B cell (primary cell): Measurements from ENCODE around the gene LMAN1L. TPM values are rescaled to one million over a fixed set of nuclear protein-coding genes. Genes with fewer than 3 reads are reported as not detected.

Source experiments
- ATAC-seq: fragments of 200-7000 bp; cut with Tn5 transposase; one replicate; pipeline ENCODE4 v1.10.0; 2021; ENCODE audit warnings: low read depth, mild to moderate bottlenecking, moderate number of reproducible peaks, moderate library complexity
- CTCF ChIA-PET: fragments of 350-600 bp; sonication (Branson Sonifier 250); formaldehyde crosslinking; loops from one replicate; lab custom pipeline; 2021; ENCODE audit warnings: antibody characterized with exemption, inconsistent platforms; lab: Charles Lee
- POLR2A ChIA-PET: fragments of 350-600 bp; sonication (Branson Sonifier 250); formaldehyde crosslinking; loops from one replicate; lab custom pipeline; 2021; ENCODE audit warnings: antibody characterized with exemption; lab: Charles Lee
- DNase-seq: peaks from one replicate; pipeline ENCODE4 v3.0.0; 2013
- H2AFZ ChIP-seq: 2 replicates; pipeline ENCODE4 v1.6.1; 2012; ENCODE audit warnings: mild to moderate bottlenecking, low read depth, low read length; ENCODE audit not compliant: insufficient read depth, poor library complexity, severe bottlenecking
- H3K27ac ChIP-seq, 2 donors: 1 replicate in 1 of 2; 2 replicates in 1 of 2; pipeline ENCODE4 v1.5.1; 2012 to 2013; ENCODE audit warnings: low read length in 2 of 2, mild to moderate bottlenecking in 2 of 2, moderate library complexity in 1 of 2
- H3K27me3 ChIP-seq, 4 experiments: fragments of 200-600 bp in 1 of 4; sonication (generic) in 1 of 4; replicated peaks in 1 of 4; 1 replicate in 2 of 4; 2 replicates in 2 of 4; pipeline versions ENCODE4 v1.6.1 to v1.7.0; 2013 to 2016; ENCODE audit warnings: low read length in 3 of 4, mild to moderate bottlenecking in 2 of 4, mixed read lengths in 1 of 4, moderate library complexity in 1 of 4; ENCODE audit not compliant: insufficient read depth in 4 of 4, control insufficient read depth in 3 of 4; ENCODE audit errors: control extremely low read depth in 1 of 4
- H3K36me3 ChIP-seq, 2 experiments: replicated peaks in 1 of 2; 1 replicate in 1 of 2; 2 replicates in 1 of 2; pipeline versions ENCODE4 v1.6.1 to v1.7.1; 2013; ENCODE audit warnings: low read length in 1 of 2; ENCODE audit not compliant: insufficient read depth in 2 of 2, control insufficient read depth in 1 of 2; ENCODE audit errors: control extremely low read depth in 1 of 2, extremely low read depth in 1 of 2
- H3K4me1 ChIP-seq, 2 donors: fragments of 200-600 bp in 1 of 2; sonication (generic) in 1 of 2; 1 replicate in 1 of 2; 2 replicates in 1 of 2; pipeline versions ENCODE4 v1.5.1 to v1.6.1; 2013 to 2017; ENCODE audit warnings: low read length in 2 of 2; ENCODE audit not compliant: control insufficient read depth in 2 of 2, insufficient read depth in 2 of 2
- H3K4me2 ChIP-seq: replicated peaks from 2 replicates; pipeline ENCODE3; 2012; ENCODE audit warnings: mild to moderate bottlenecking, low read depth, low read length; ENCODE audit not compliant: poor library complexity, severe bottlenecking
- H3K4me3 ChIP-seq, 5 experiments: fragments of 200-600 bp in 1 of 5; sonication (generic) in 1 of 5; 1 replicate in 3 of 5; 2 replicates in 2 of 5; pipeline versions ENCODE4 v1.5.1 to v1.7.0; 2011 to 2016; ENCODE audit warnings: low read length in 4 of 5, mild to moderate bottlenecking in 4 of 5, low read depth in 2 of 5, control low read depth in 1 of 5, moderate library complexity in 1 of 5; ENCODE audit not compliant: insufficient read depth in 1 of 5; ENCODE audit errors: control extremely low read depth in 1 of 5, extremely low read depth in 1 of 5
- H3K79me2 ChIP-seq: fragments of 200-600 bp; sonication (generic); one replicate; pipeline ENCODE4 v1.6.0; 2016; ENCODE audit warnings: low read length; ENCODE audit not compliant: control insufficient read depth, insufficient read depth
- H3K9ac ChIP-seq: fragments of 200-600 bp; sonication (generic); 2 replicates; pipeline ENCODE4 v1.6.1; 2017; ENCODE audit warnings: mild to moderate bottlenecking, low read length, moderate library complexity
- H3K9me3 ChIP-seq, 3 donors: one replicate each; pipeline versions ENCODE4 v1.6.1 to v1.7.1; 2013; ENCODE audit warnings: low read length in 2 of 3; ENCODE audit not compliant: control insufficient read depth in 2 of 3, insufficient read depth in 1 of 3; ENCODE audit errors: control extremely low read depth in 1 of 3
- H4K20me1 ChIP-seq: 2 replicates; pipeline ENCODE4 v1.6.0; 2012; ENCODE audit warnings: mild to moderate bottlenecking, low read length; ENCODE audit not compliant: insufficient read depth, control insufficient read depth, poor library complexity, severe bottlenecking
- H3K27ac Mint-ChIP-seq: one replicate; pipeline ENCODE4 v1.8.0; 2021; ENCODE audit warnings: mixed read lengths
- H3K27me3 Mint-ChIP-seq: one replicate; pipeline ENCODE4 v1.8.0; 2021; ENCODE audit warnings: mixed read lengths
- H3K4me1 Mint-ChIP-seq: one replicate; pipeline ENCODE4 v1.8.0; 2021; ENCODE audit warnings: mixed read lengths
- H3K4me3 Mint-ChIP-seq: one replicate; pipeline ENCODE4 v1.8.0; 2021; ENCODE audit warnings: mixed read lengths
- H3K9me3 Mint-ChIP-seq: one replicate; pipeline ENCODE4 v1.8.0; 2022; ENCODE audit warnings: mixed read lengths; ENCODE audit not compliant: insufficient read depth
- EZH2 ChIP-seq: IDR thresholded peaks from 2 replicates; pipeline ENCODE4 v1.6.1; 2012; ENCODE audit warnings: borderline replicate concordance, low read depth, mild to moderate bottlenecking, moderate library complexity, low read length; ENCODE audit not compliant: insufficient read depth, poor library complexity, severe bottlenecking
- WGBS: methylation state at CpG from one replicate; pipeline ENCODE4 v1.1.5; 2013; ENCODE audit warnings: missing lambda C conversion rate; ENCODE audit not compliant: insufficient coverage; 5-methylcytosine and 5-hydroxymethylcytosine counted together
- intact Hi-C: fragments of 100-400 bp; cut with micrococcal nuclease; formaldehyde crosslinking; loops from one replicate; pipeline ENCODE4 v1.10.0; 2022
- polyA plus RNA-seq: library from polyadenylated mRNA; depleted of rRNA; stranded (reverse); fragments of >200 nt; gene quantifications from 2 replicates; pipeline ENCODE4 v1.2.3, GENCODE V29; 2012
- total RNA-seq, 2 donors: library from RNA; stranded (reverse); fragments of 120-200 nt in 1 of 2; gene quantifications; 1 replicate in 1 of 2; 2 replicates in 1 of 2; pipeline versions ENCODE4 v1.2.3 to v1.2.4, GENCODE V29; 2013 to 2022
- TF ChIP-seq, protein P1 (sequence below): fragments of 200-600 bp; IDR thresholded peaks from one replicate; pipeline ENCODE4 v1.8.0; 2022; ENCODE audit warnings: antibody characterized with exemption, mild to moderate bottlenecking

Gene LMAN1L
- total and polyA plus RNA-seq, 2 donors (not counting 1 experiment from before 2014, with no cell fraction given): 0.60 to 1.1 TPM

DNA sequence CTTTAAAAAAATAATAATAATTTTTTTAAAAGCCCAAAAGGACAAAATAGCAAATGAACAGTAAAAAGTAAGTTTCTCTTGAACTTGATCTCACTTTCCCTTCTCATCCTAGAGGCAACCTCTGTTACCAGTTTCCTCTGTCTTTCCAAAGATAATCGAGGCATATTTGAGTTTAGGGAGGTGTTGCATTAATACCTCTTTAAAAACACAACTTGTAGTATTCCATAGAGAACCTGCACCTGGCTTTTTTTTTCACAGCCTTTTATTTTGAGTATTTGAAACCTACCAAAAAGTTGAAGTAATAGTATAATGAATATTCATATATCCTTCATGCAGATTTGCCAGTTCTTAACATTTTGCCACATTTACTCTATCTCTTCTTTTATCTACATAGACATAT, 21.6 kb upstream of the LMAN1L start:
- Histone ChIP-seq H3K27me3 (no peaks in the 10 kb centered on the region), H3K4me3 (peak overlapping the region in 4 of 5 experiments; percentile 57 to 81 (median 69)), H3K27ac (peak overlapping the region; percentile 90 to 93), H3K9ac (peak overlapping the region; percentile 68), H3K4me1 (peaks cover 82 to 99% of the 10 kb centered on the region in 2 donors), H3K36me3 (peaks cover 0 to 53% of the 10 kb centered on the region in 2 experiments), H3K79me2 (peaks cover 82% of the 10 kb centered on the region), H3K4me2 (peak overlapping the region; percentile 91), H2AFZ (no peak overlapping the region), H3K9me3 (no peaks in the 10 kb centered on the region), H4K20me1 (peaks cover 65% of the 10 kb centered on the region)
- Mint-ChIP-seq H3K4me1 (peaks cover 96% of the 10 kb centered on the region), H3K9me3 (no peaks in the 10 kb centered on the region), H3K27me3 (no peaks in the 10 kb centered on the region), H3K27ac (peak overlapping the region; percentile 90), H3K4me3 (peak overlapping the region; percentile 93)
- intact Hi-C loops: no loop called here
- no CpG with 5 or more reads among the region's 1 CpG for WGBS
- TF ChIP-seq, protein P1, sequence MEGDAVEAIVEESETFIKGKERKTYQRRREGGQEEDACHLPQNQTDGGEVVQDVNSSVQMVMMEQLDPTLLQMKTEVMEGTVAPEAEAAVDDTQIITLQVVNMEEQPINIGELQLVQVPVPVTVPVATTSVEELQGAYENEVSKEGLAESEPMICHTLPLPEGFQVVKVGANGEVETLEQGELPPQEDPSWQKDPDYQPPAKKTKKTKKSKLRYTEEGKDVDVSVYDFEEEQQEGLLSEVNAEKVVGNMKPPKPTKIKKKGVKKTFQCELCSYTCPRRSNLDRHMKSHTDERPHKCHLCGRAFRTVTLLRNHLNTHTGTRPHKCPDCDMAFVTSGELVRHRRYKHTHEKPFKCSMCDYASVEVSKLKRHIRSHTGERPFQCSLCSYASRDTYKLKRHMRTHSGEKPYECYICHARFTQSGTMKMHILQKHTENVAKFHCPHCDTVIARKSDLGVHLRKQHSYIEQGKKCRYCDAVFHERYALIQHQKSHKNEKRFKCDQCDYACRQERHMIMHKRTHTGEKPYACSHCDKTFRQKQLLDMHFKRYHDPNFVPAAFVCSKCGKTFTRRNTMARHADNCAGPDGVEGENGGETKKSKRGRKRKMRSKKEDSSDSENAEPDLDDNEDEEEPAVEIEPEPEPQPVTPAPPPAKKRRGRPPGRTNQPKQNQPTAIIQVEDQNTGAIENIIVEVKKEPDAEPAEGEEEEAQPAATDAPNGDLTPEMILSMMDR: no peak
- no peak for TF ChIP-seq EZH2
- ChIA-PET POLR2A (interaction anchor here (2.0 to 15.8 kb wide), 2 partner anchors 9 to 13 kb away, joined by 12 to 572 read pairs; partner anchors contain the start of gene CSK), CTCF (interaction anchor here (0.7 to 37.1 kb wide), 4 partner anchors 4 to 325 kb away, joined by 3 to 2548 read pairs (median 1332); partner anchors contain the start of genes CSK and LMAN1L)
- ATAC-seq: no peak
- no peak for DNase-seq

DNA sequence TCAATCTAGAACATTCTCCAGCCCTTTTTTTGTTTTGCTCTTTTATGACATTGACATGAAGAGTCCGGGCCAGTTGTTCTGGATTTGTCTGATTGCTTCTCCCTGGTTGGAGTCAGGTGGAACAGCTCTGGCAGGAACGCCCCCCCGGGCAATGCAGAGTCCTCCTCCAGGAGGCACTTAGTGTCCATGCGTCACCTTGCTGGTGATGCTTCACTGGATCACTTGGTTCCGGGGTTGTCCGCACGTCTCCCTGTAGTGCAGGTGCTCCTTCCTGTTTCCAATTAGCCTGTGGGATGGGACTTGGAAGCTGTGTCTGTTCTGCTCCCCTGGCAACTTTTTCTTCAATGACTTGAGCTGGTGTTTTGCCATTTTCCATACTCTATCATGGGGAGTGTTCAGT, 21.0 kb upstream of the LMAN1L start:
- POLR2A ChIA-PET: interaction anchor here (0.5 to 15.8 kb wide), 2 partner anchors 14 to 111 kb away, joined by 4 to 572 read pairs; partner anchors contain the start of gene CSK
- Histone ChIP-seq H3K4me1 (peaks cover 82 to 99% of the 10 kb centered on the region in 2 donors), H3K27ac (peak overlapping the region; percentile 90 to 93), H3K9me3 (no peaks in the 10 kb centered on the region), H3K79me2 (peaks cover 82% of the 10 kb centered on the region), H4K20me1 (peaks cover 69% of the 10 kb centered on the region), H3K4me3 (peak overlapping the region in 3 of 5 experiments; percentile 22 to 81 (median 34)), H3K4me2 (peak overlapping the region; percentile 91), H3K27me3 (no peaks in the 10 kb centered on the region), H3K9ac (peak overlapping the region; percentile 68), H2AFZ (no peak overlapping the region), H3K36me3 (peaks cover 0 to 54% of the 10 kb centered on the region in 2 experiments)
- peak overlapping the region; percentile 90 for H3K27ac Mint-ChIP-seq
- H3K27me3 Mint-ChIP-seq: no peaks in the 10 kb centered on the region
- 45% methylated on average over 7 of the region's 7 CpGs for WGBS
- peaks cover 96% of the 10 kb centered on the region for H3K4me1 Mint-ChIP-seq
- DNase-seq (no peak), ATAC-seq (no peak)
- TF ChIP-seq EZH2: no peak
- TF ChIP-seq, protein P1: no peak
- CTCF ChIA-PET: interaction anchor here (3.0 to 37.1 kb wide), 4 partner anchors 3 to 159 kb away, joined by 25 to 2548 read pairs (median 1332); partner anchors contain the start of genes CSK and LMAN1L
- H3K9me3 Mint-ChIP-seq: no peaks in the 10 kb centered on the region
- intact Hi-C loops: no loop called here
- peak overlapping the region; percentile 93 for H3K4me3 Mint-ChIP-seq
